ENCODE data around the gene CSH1.
A peak's percentile ranks its signal among the peaks of the same experiment; 100 is the strongest.
"Not testable (repeated sequence)": the region's sequence is repeated elsewhere in the genome, so short reads cannot be mapped to it uniquely, and the experiment has no call there.

The CSH1 gene

GRCh38 chr17:63911657-63912100, 15.3 kb upstream of the CSH1 start:
- in situ Hi-C loops (cut with MboI; ENCODE audit: low pct_unique_long_range_greater_than_20kb, low sequenced_read_pairs, unreplicated experiment) = loop anchor here (10.0 to 25.0 kb wide), 3 partner anchors 103 to 376 kb away; partner anchors contain the start of gene ERN1
- peak; percentile 69 for DNase-seq (ENCODE audit: low spot score)

DNA sequence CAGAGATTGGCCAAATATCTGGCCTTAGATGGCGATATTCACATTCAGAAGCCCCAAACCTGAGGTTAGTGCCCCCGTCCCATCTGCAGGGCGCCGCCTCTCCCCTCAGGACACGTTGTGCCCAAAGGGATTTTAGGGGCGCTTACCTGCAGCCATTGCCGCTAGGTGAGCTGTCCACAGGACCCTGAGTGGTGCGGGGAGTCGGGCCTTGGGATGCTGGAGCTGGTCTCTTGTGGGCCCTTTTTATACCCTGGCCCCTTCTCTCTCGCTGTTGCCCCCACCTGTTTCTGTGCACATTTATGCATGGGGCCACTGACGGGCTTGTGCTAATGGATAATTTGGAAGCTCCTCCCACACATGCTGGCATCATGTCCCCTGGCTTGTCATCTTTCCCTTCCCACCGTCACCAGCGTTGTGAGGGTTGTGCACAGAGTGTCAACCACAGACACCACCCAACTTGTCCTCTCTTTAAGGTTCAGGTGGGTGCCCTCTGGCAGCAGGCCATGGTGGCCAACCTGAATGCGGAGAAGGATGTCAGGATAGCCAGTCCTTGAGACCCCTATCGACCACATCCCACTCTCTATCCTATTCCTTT, 14.8 kb upstream of the CSH1 start, which contains the start of gene CSHL1:
Gene CSHL1, minus strand, starts transcription at position 218 of the 595 bp plus-strand sequence. Its CDS starts 62 bp downstream, at position 156.
- in situ Hi-C loops (cut with MboI; ENCODE audit: low pct_unique_long_range_greater_than_20kb, low sequenced_read_pairs, unreplicated experiment) = loop anchor here (10.0 to 25.0 kb wide), 3 partner anchors 104 to 376 kb away; partner anchors contain the start of gene ERN1
- TF ChIP-seq, protein P1, sequence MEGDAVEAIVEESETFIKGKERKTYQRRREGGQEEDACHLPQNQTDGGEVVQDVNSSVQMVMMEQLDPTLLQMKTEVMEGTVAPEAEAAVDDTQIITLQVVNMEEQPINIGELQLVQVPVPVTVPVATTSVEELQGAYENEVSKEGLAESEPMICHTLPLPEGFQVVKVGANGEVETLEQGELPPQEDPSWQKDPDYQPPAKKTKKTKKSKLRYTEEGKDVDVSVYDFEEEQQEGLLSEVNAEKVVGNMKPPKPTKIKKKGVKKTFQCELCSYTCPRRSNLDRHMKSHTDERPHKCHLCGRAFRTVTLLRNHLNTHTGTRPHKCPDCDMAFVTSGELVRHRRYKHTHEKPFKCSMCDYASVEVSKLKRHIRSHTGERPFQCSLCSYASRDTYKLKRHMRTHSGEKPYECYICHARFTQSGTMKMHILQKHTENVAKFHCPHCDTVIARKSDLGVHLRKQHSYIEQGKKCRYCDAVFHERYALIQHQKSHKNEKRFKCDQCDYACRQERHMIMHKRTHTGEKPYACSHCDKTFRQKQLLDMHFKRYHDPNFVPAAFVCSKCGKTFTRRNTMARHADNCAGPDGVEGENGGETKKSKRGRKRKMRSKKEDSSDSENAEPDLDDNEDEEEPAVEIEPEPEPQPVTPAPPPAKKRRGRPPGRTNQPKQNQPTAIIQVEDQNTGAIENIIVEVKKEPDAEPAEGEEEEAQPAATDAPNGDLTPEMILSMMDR (IDR thresholded peaks at IDR 0.05; ENCODE audit: extremely low read depth, insufficient read depth, missing control alignments) = peak; percentile 19
- no peak for DNase-seq (ENCODE audit: low spot score)

More at GRCh38 chr17:63911657-63912100, 15.3 kb upstream of the CSH1 start:
- TF ChIP-seq, protein P1 (IDR thresholded peaks at IDR 0.05; ENCODE audit: extremely low read depth, insufficient read depth, missing control alignments) = peak; percentile 79

GRCh38 chr17:63910096-63910495, 13.7 kb upstream of the CSH1 start:
- TF ChIP-seq, protein P1 (IDR thresholded peaks at IDR 0.05; ENCODE audit: extremely low read depth, insufficient read depth, missing control alignments) = no peak
- no peak for DNase-seq (ENCODE audit: low spot score)
- in situ Hi-C loops (cut with MboI; ENCODE audit: low pct_unique_long_range_greater_than_20kb, low sequenced_read_pairs, unreplicated experiment) = loop anchor here (10.0 to 25.0 kb wide), 3 partner anchors 105 to 377 kb away; partner anchors contain the start of gene ERN1

DNA sequence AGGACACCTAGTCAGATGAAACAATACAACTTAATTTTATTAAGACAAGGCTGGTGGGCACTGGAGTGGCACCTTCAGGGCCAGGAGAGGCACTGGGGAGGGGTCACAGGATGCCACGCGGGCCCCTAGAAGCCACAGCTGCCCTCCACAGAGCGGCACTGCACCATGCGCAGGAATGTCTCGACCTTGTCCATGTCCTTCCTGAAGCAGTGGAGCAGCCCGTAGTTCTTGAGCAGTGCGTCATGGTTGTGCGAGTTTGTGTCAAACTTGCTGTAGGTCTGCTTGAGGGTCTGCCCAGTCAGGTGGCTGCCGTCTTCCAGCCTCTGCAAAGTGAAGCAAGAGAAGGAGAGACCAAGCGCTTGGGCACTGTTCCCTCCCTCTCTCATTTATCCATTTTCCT, 13.2 kb upstream of the CSH1 start:
- in situ Hi-C loops (cut with MboI; ENCODE audit: low pct_unique_long_range_greater_than_20kb, low sequenced_read_pairs, unreplicated experiment) = loop anchor here (25.0 kb wide), 1 partner anchor 378 kb away; no protein-coding TSS in a partner anchor

DNA sequence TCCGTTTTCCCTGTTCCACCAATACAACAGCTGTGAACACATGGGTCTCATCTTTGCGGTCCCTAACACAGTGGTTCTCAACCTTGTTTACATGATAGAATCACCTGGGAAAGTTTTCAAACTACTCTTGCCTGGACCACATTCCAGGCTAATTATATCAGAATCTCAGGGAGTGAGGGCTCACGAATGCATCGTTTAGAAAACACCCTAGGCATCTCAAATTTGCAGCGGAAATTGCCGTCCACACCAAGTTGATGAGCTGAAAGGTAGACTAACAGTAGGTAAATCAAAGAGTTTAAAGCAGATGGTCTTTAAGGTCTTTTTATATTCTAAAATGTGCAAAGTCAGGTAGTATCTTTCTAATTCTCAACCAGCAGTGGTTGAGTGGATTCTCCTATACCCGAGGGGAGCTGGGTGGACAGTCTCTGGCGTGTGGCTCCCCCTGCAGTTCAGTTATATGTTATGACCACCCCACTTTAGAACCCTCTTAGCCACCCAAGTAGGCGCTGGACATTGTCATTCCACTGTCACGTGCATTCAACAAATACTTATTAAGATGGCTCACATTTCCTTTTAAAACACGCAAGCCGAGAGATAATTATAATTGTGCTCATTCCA, 10.9 kb upstream of the CSH1 start:
- in situ Hi-C loops (cut with MboI; ENCODE audit: low pct_unique_long_range_greater_than_20kb, low sequenced_read_pairs, unreplicated experiment) = loop anchor here (25.0 kb wide), 1 partner anchor 380 kb away; no protein-coding TSS in a partner anchor
- TF ChIP-seq, protein P1 (IDR thresholded peaks at IDR 0.05; ENCODE audit: extremely low read depth, insufficient read depth, missing control alignments) = peak; percentile 20
- not testable (repeated sequence) for DNase-seq (ENCODE audit: low spot score)

More for the DNA sequence above, 13.2 kb upstream of the CSH1 start:
- not testable (repeated sequence) for DNase-seq (ENCODE audit: low spot score)

- DNase-seq (ENCODE audit: low spot score) = not testable (repeated sequence)
- in situ Hi-C loops (cut with MboI; ENCODE audit: low pct_unique_long_range_greater_than_20kb, low sequenced_read_pairs, unreplicated experiment) = loop anchor here (25.0 kb wide), 1 partner anchor 383 kb away; no protein-coding TSS in a partner anchor
Observed at GRCh38 chr17:63904796-63905195, 8.4 kb upstream of the CSH1 start.

DNA sequence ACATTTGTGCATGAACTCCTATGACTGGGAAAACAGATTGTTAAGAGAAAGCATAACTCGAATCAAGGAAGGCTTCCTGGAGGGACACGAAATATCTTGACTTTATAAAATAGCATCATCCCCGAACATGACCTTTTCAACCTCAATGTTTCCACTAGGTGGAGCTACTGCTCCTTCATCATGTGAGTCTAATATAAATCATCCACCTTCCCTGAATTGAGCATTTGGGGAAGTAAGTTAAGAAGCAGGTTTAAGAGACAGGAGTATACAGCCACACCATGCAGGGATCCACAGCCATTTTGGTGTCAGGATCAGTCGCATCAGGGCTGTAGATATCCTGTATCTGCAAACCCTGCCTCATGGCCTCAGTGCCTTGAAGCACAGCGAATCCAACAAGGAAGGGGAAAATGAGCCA, 7.4 kb upstream of the CSH1 start:
- not testable (repeated sequence) for DNase-seq (ENCODE audit: low spot score)
- TF ChIP-seq, protein P1 (IDR thresholded peaks at IDR 0.05; ENCODE audit: extremely low read depth, insufficient read depth, missing control alignments) = peak; percentile 27
- in situ Hi-C loops (cut with MboI; ENCODE audit: low pct_unique_long_range_greater_than_20kb, low sequenced_read_pairs, unreplicated experiment) = loop anchor here (25.0 kb wide), 1 partner anchor 384 kb away; no protein-coding TSS in a partner anchor

DNA sequence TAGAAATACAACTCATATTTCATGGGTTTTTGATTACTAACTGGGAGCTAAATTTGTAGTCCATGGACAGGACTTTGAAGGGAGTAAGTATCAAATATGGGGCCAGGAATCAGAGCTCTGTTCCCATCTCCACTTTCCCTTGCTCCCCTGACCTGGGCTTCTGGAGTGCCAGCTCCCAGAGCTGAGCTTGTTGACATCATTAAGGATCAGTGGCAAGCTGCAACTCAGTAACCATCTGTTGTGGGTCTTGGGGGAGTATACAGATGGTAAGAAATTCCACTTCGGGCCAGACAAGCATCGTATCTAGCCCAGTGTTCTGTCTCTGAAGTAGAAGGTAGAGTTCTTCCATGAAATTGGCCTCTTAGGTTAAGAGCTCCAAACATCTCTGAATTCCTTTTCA, 5.6 kb upstream of the CSH1 start:
- DNase-seq (ENCODE audit: low spot score) = not testable (repeated sequence)
- in situ Hi-C loops (cut with MboI; ENCODE audit: low pct_unique_long_range_greater_than_20kb, low sequenced_read_pairs, unreplicated experiment) = loop anchor here (25.0 kb wide), 1 partner anchor 385 kb away; no protein-coding TSS in a partner anchor

DNA sequence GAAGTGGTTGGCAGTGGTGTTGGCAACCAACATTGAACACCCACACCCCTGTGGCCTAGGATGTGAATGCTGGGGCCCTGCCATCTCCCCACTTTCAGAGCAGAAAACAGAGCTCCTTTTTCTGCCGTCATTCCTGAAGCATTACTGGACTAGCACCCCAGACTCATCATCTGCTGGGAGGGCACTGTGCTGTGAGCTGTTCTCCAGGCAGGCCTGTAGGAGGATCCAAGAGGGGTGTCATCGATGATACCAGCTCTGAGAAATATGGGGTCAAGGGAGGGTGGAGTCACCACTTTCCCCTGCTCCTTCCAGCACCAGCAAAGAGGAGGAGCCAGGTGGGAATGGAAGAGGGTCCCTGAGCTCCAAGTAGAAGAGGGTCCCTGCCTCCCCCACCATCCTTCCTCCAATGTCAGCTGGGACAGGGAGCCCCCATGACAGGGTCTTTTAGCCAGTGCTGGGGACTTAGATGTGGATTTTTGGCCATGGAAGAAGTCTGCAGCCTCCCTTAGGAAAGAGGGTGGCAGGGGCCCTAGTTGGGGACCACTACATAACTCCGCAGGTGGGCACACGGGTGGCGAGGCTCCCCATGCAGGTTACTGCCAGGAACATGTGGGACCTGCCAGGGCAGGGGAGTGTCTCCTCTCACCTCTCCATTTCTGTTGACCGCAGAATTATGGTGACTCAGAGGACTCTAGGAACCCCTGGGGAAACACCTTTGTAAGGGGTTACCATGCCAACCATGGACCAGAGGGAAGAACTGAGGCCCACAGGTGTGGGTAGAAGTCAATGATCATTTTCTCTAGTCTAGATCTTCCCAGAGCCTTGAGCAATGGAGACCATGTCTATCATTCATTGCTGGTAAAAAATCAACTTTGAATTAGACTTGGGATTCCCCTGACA, 2.8 kb upstream of the CSH1 start:
- in situ Hi-C loops (cut with MboI; ENCODE audit: low pct_unique_long_range_greater_than_20kb, low sequenced_read_pairs, unreplicated experiment) = not testable (repeated sequence)
- peak; percentile 34 for DNase-seq (ENCODE audit: low spot score)

DNA sequence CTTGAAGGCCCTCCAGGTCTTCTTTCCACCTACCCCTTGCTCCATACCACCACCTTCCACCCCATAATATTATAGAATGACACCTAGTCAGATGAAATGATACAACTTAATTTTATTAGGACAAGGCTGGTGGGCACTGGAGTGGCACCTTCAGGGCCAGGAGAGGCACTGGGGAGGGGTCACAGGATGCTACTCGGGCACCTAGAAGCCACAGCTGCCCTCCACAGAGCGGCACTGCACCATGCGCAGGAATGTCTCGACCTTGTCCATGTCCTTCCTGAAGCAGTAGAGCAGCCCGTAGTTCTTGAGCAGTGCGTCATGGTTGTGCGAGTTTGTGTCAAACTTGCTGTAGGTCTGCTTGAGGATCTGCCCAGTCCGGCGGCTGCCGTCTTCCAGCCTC, 1.6 kb downstream of the CSH1 start:
- in situ Hi-C loops (cut with MboI; ENCODE audit: low pct_unique_long_range_greater_than_20kb, low sequenced_read_pairs, unreplicated experiment); DNase-seq (ENCODE audit: low spot score): not testable (repeated sequence)
